Thoracic aorta (tissue), 2 donors: ENCODE data around the gene ATM. TPM values are rescaled to one million over a fixed set of nuclear protein-coding genes. Genes with fewer than 3 reads are reported as not detected.

Experiments
- ATAC-seq: fragments of 150-250 bp; one replicate; pipeline ENCODE4 v1.8.0; 2017; ENCODE audit warnings: low read depth; ENCODE audit not compliant: insufficient number of reproducible peaks, low FRiP score
- DNase-seq: peaks from one replicate; pipeline ENCODE4 v3.0.0-alpha.2; 2020; ENCODE audit warnings: low spot score
- H3K27ac ChIP-seq, 2 donors: fragments of 200-600 bp; sonication (generic); 1 replicate in 1 of 2; 2 replicates in 1 of 2; pipeline ENCODE4 v1.5.1; 2016; ENCODE audit warnings: mild to moderate bottlenecking in 2 of 2, moderate library complexity in 2 of 2
- H3K27me3 ChIP-seq: fragments of 200-600 bp; sonication (generic); replicated peaks from 2 replicates; pipeline ENCODE4 v1.6.0; 2016; ENCODE audit warnings: mild to moderate bottlenecking; ENCODE audit not compliant: insufficient read depth
- H3K36me3 ChIP-seq: fragments of 200-600 bp; sonication (generic); one replicate; pipeline ENCODE4 v1.5.1; 2016
- H3K4me1 ChIP-seq, 2 donors: fragments of 200-600 bp; sonication (generic); 1 replicate in 1 of 2; 2 replicates in 1 of 2; pipeline versions ENCODE4 v1.5.1 to v1.6.0; 2016; ENCODE audit warnings: low read depth in 2 of 2, mild to moderate bottlenecking in 1 of 2; ENCODE audit not compliant: control insufficient read depth in 1 of 2
- H3K4me3 ChIP-seq: fragments of 200-600 bp; sonication (generic); 2 replicates; pipeline ENCODE4 v1.5.1; 2016; ENCODE audit warnings: mild to moderate bottlenecking
- H3K9me3 ChIP-seq: fragments of 200-600 bp; sonication (generic); 2 replicates; pipeline ENCODE4 v1.5.1; 2016
- CTCF ChIP-seq: fragments of 200-600 bp; sonication (generic); IDR thresholded peaks from one replicate; pipeline ENCODE4 v1.5.1; 2019; ENCODE audit warnings: antibody characterized with exemption
- total RNA-seq, 2 donors: library from RNA; depleted of rRNA; stranded (reverse); fragments of >200 nt; gene quantifications; one replicate each; pipeline versions ENCODE4 v1.1.0 to v1.2.3, GENCODE V29; 2016

The ATM gene
- total RNA-seq, 2 donors from 2014 or later = 70.4 to 85.1 TPM

DNA sequence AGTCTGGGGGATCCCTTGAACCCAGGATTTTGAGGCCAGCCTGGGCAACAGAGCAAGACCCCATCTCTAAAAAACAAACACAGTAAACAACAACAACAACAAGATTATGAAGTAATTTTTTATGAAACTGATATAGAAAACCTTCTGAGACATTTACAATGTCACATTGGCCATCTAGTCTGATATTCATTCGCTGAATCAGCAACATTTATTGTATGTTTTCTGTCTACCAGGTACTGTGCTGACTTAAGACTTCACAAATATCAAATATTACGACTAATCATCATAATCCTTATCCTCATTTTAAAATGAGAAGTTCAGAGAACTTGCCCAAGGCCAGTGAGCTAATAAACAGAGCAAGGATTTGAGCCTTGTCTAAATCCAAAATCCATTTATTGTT, 120.8 kb downstream of the ATM start:
- DNase-seq (no peak), ATAC-seq (no peak)
- no peak overlapping the region for H3K4me3 ChIP-seq
- no peak overlapping the region for H3K27ac ChIP-seq
- no peaks in the 10 kb centered on the region for H3K9me3 ChIP-seq
- peaks cover 10% of the 10 kb centered on the region for H3K36me3 ChIP-seq
- H3K27me3 ChIP-seq = no peaks in the 10 kb centered on the region
- no peak for TF ChIP-seq CTCF
- H3K4me1 ChIP-seq = no peaks in the 10 kb centered on the region

GRCh38 chr11:108345767-108346166, 122.9 kb downstream of the ATM start:
- Histone ChIP-seq H3K4me3 (no peak overlapping the region), H3K9me3 (no peaks in the 10 kb centered on the region), H3K27me3 (no peaks in the 10 kb centered on the region), H3K27ac (no peak overlapping the region), H3K36me3 (peaks cover 10% of the 10 kb centered on the region), H3K4me1 (no peaks in the 10 kb centered on the region)
- no peak for DNase-seq
- TF ChIP-seq CTCF = no peak
- ATAC-seq = no peak

- H3K4me3 ChIP-seq = no peak overlapping the region
- H3K36me3 ChIP-seq = peaks cover 12% of the 10 kb centered on the region
- no peak for TF ChIP-seq CTCF
- no peak overlapping the region for H3K27ac ChIP-seq
- ATAC-seq (no peak), DNase-seq (no peak)
- H3K4me1 ChIP-seq = no peaks in the 10 kb centered on the region
- H3K27me3 ChIP-seq = no peaks in the 10 kb centered on the region
- H3K9me3 ChIP-seq = no peaks in the 10 kb centered on the region
Observed at GRCh38 chr11:108346451-108346850, 123.6 kb downstream of the ATM start.

- Histone ChIP-seq H3K9me3 (no peaks in the 10 kb centered on the region), H3K27ac (no peak overlapping the region), H3K4me3 (no peak overlapping the region), H3K4me1 (no peaks in the 10 kb centered on the region), H3K36me3 (peaks cover 35% of the 10 kb centered on the region), H3K27me3 (no peaks in the 10 kb centered on the region)
- TF ChIP-seq CTCF = no peak
- DNase-seq (no peak), ATAC-seq (no peak)
Observed at GRCh38 chr11:108351468-108351867, 128.6 kb downstream of the ATM start.

DNA sequence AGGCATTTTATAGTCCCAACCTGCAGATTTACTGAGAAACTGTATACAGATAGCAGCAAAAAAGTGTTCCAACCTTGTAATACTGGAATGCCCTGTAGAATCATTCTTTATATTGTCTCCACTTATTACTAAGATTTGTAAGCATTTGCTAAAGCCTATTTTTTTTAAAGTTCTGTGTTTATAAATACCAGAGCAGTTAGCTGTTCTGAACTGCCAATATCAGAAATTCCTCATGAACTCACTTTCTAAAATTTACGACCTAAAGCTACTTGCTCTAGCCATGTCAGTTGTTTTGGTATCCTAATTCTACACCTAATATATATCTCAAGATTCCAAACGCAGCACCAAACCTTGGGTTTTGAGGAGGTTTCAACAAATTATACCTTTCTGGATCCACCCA, 141.3 kb downstream of the ATM start:
- TF ChIP-seq CTCF = no peak
- no peak overlapping the region for H3K4me3 ChIP-seq
- no peaks in the 10 kb centered on the region for H3K4me1 ChIP-seq
- no peak overlapping the region for H3K27ac ChIP-seq
- no peaks in the 10 kb centered on the region for H3K9me3 ChIP-seq
- peaks cover 2% of the 10 kb centered on the region for H3K36me3 ChIP-seq
- DNase-seq = no peak
- no peak for ATAC-seq
- H3K27me3 ChIP-seq = no peaks in the 10 kb centered on the region
